ENCODE data around the gene PRSS35. TPM values are rescaled to one million over a fixed set of nuclear protein-coding genes. Genes with fewer than 3 reads are reported as not detected.
A peak's percentile ranks its signal among the peaks of the same experiment; 100 is the strongest.
"Not testable (repeated sequence)": the region's sequence is repeated elsewhere in the genome, so short reads cannot be mapped to it uniquely, and the experiment has no call there.

Gene PRSS35
- total RNA-seq, 1 donor from 2014 or later = 0.43 TPM

DNA sequence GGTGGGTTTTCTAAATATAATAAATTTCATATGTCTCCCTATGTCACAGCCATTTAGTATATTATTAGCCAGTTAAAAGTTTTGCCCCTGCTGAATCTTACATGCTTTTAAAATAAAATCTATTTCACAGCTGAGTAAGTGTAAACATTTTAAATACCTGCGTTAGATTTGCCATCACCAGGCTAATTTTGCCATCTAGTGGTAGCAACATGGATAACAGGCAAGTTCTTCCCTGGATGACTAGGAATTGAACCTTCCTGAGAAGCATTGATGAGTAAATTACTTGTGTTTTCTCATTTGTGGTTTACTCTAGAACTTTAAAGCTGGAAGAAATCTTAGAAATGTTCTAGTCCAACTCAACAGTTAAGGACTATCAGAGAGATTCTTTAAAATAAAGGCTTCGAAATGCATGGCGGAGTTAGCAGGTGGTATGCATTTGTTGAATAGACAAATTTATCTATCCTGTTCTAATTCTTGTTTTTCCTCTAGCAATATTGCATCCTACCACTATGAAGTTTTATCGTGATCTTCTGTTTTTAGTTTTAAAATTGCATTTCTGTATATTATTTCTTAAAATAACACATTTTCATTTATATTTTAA, 2.6 kb downstream of the PRSS35 start:
- peak; percentile 68 for DNase-seq (ENCODE audit: low read depth)

DNA sequence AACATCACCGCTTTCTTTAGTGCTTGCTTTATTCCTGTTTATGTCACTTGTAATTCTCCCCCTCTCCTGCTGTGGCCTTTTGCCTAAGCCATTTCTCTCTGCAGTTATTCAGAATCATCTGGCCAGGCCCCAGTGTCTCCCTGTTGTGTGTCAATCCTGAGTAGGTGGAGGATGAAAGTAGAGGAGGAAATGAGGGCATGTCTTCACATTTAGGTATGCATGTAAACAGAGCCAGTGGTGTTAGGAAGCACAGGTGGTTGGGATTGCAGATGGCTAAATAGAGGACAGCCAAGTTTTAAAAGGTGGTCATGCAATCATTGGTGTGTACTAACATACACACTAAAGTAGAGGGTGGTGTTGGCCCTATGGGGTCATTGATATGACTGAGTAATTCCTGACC, 5.2 kb downstream of the PRSS35 start:
- no peak for DNase-seq (ENCODE audit: low read depth)

DNA sequence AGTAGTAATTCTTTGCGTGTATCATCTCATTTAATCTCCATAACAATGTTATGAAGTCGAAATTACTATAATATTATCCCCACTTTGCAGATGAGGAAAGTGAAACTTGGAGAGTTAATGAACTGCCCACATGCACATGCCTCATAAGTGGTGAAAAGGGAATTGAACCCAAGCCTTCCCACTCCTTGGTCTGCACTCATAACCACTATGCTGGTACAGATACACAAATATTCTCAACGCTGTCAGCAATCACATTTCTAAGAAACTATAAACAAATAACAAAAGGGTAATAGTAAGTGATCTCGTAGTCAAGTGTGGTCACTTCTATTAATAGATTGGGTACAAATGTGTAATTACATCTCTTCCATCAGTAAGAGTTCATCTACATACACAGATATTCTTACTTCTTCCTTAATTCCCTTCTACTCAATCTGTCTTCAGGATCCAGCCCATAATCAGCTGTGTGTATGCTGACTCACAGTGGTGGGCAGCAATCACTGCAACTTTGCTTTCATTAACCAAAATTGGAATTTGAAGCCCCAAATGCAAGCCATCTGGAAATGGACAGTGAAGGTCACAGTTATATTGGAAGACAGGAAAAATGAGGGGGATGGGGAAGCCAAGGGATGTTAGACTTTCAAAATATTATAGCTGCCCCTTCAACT, 6.6 kb downstream of the PRSS35 start:
- peak; percentile 28 for DNase-seq (ENCODE audit: low read depth)

DNA sequence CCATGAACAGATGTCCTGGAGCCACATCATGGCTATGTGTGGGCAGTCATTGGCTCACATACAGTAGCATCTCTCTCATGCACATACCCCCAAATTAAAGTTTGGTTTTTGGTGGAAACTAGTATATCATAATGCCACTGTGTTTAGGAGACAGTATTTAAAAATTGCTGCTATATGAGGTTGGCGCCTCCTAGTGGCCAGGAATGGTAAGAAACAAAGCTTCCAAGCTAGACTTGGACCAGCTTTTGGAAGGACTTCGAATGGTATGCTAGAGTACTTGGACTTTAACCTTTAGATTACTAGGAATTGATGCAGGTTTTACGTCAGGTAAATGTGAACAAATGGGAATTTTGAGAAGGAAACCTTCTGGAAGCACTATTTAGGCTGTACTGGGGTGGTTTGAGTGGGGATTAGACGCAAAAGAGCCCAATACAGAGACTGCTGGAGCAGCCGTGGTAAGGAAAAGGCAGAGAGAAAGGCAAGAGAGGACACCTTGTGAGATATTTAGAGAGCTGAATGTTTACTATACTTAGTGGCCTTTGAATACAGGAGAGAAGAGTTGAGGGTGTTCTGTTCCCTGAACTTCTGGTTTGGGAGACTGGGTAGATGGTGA, 23.8 kb downstream of the PRSS35 start:
- peak; percentile 47 for DNase-seq (ENCODE audit: low read depth)

GRCh38 chr6:83536647-83537589, 24.6 kb downstream of the PRSS35 start:
- DNase-seq (ENCODE audit: low read depth) = no peak

DNA sequence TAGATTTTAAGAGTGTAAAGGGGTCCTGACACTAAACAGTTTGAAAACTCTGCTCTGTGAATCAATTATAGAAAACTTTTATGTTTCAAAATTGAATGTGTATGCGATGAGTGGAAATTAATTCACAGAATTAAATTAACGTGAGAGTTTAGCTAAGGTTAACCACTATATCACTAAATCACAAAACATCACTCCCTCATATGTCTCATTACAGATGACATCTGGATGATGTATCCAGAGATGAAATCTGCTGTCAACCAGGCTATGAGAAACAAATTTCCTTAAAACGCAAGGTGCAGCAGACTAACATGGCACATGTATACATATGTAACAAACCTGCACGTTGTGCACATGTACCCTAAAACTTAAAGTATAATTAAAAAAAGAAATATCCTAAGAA, 27.3 kb downstream of the PRSS35 start:
- DNase-seq (ENCODE audit: low read depth) = no peak

DNA sequence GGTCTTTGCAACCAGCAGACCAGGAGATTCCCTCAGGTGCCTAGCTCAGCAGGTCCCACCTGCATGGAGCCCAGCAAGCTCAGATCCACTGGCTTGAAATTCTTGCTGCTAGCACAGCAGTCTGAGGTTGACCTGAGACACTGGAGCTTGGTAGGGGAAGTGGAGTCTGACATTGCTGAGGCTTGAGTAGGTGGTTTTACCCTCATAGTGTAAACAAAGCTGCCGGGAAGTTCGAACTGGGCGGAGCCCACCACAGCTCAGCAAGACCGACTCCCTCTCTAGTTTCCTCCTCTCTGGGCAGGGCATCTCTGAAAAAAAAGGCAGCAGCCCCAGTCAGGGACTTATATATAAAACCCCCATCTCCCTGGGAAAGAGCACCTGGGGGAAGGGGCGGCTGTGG, 34.3 kb downstream of the PRSS35 start:
- DNase-seq (ENCODE audit: low read depth) = no peak

- DNase-seq (ENCODE audit: low read depth) = not testable (repeated sequence)
These were observed 38.1 kb downstream of the PRSS35 start for GRCh38 chr6:83550482-83550881.

- DNase-seq (ENCODE audit: low read depth) = not testable (repeated sequence)
These were observed 39.4 kb downstream of the PRSS35 start for GRCh38 chr6:83551748-83552147.

GRCh38 chr6:83556871-83557270, 44.5 kb downstream of the PRSS35 start:
- no peak for DNase-seq (ENCODE audit: low read depth)

DNA sequence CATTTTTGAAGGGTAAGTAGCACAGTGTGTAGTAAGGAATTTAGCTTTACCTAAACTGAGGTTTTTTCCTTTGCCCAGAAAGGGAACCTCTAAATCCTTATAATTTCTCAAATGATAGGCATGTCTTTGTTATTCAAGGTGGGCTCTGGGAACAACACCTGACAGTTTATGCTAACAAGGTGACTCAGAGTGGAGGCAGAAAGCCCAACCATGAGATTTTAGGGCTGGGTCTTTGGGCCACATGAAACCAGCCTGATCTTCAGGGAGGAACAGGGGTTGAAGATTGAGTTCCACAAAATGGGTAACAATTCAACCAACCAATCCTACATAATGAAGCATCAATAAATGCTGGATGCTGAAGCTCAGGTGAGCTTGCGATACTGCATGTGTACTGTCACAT, 46.6 kb downstream of the PRSS35 start:
- no peak for DNase-seq (ENCODE audit: low read depth)

DNA sequence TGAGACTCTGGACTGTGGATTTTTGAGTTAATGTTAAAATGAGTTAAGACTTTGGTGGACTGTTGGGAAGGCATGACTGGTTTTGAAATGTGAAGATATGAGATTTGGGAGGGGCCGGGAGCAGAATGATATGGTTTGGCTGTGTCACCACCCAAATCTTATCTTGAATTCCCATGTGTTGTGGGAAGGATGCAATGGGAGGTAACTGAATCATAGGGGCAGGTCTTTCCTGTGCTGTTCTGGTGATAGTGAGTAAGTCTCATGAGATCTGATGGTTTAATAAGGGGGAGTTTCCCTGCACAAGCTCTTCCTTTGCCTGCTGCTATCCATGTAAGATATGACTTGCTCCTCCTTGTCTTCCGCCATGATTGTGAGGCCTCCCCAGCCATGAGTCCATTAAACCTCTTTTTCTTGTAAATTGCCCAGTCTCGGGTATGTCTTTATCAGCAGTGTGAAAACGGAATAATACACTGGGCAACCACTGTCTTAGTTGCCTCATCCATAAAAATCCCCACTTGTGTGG, 59.4 kb downstream of the PRSS35 start:
- not testable (repeated sequence) for DNase-seq (ENCODE audit: low read depth)

GRCh38 chr6:83574783-83575182, 62.4 kb downstream of the PRSS35 start:
- no peak for DNase-seq (ENCODE audit: low read depth)

Other genes starting within 250 kb of the PRSS35 start
- gene ME1, start 81.5 kb upstream of the PRSS35 start, total RNA-seq = 31.3 and 37.3 TPM in 2 replicates
- gene SNAP91, start 196.6 kb downstream of the PRSS35 start, total RNA-seq = 0.19 TPM in 1 of 2 replicates, not detected in the other

Data from myocyte (in vitro differentiated cells).